Fibroblast of villous mesenchyme (primary cell): ENCODE results near the gene NCOA1. TPM values are rescaled to one million over a fixed set of nuclear protein-coding genes. Genes with fewer than 3 reads are reported as not detected.
A peak's percentile ranks its signal among the peaks of the same experiment; 100 is the strongest.
"Not testable (repeated sequence)": the region's sequence is repeated elsewhere in the genome, so short reads cannot be mapped to it uniquely, and the experiment has no call there.

Experiments
- DNase-seq: peaks from one replicate; pipeline ENCODE4 v3.0.0-alpha.2; 2010; ENCODE audit warnings: low read depth
- H3K4me3 ChIP-seq: 2 replicates; pipeline ENCODE4 v1.5.1; 2011; ENCODE audit warnings: low read depth, mild to moderate bottlenecking, low read length
- CTCF ChIP-seq: IDR thresholded peaks from 2 replicates; pipeline ENCODE4 v1.5.1; 2012; ENCODE audit warnings: low read depth, mild to moderate bottlenecking, low read length; ENCODE audit not compliant: insufficient read depth
- total RNA-seq: library from RNA; depleted of rRNA; stranded (reverse); fragments of >200 nt; gene quantifications from 2 replicates; pipeline ENCODE4 v1.2.3, GENCODE V29; 2012

NCOA1 gene
- total RNA-seq, 1 donor: 19.0 TPM

GRCh38 chr2:24793761-24794435 is 302.8 kb downstream of the NCOA1 start:
- peak; percentile 51 for DNase-seq
- peak overlapping the region; percentile 83 for H3K4me3 ChIP-seq
- TF ChIP-seq CTCF: no peak

GRCh38 chr2:24797644-24798043 is 306.6 kb downstream of the NCOA1 start:
- H3K4me3 ChIP-seq: no peak overlapping the region
- DNase-seq: no peak
- no peak for TF ChIP-seq CTCF

DNA sequence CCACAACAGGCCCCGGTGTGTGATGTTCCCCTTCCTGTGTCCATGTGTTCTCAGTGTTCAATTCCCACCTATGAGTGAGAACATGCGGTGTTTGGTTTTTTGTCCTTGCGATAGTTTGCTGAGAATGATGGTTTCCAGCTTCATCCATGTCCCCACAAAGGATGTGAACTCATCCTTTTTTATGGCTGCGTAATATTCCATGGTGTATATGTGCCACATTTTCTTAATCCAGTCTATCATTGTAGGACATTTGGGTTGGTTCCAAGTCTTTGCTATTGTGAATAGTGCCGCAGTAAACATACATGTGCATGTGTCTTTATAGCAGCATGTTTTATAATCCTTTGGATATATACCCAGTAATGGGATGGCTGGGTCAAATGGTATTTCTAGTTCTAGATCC is 309.4 kb downstream of the NCOA1 start:
- not testable (repeated sequence) for H3K4me3 ChIP-seq, DNase-seq

GRCh38 chr2:24805811-24806660 is 315.0 kb downstream of the NCOA1 start:
- not testable (repeated sequence) for H3K4me3 ChIP-seq, DNase-seq

- TF ChIP-seq CTCF: no peak
- no peak for DNase-seq
Observed at GRCh38 chr2:24806661-24807036, 315.6 kb downstream of the NCOA1 start.

GRCh38 chr2:24809316-24810007 is 318.4 kb downstream of the NCOA1 start:
- TF ChIP-seq CTCF: no peak
- no peak overlapping the region for H3K4me3 ChIP-seq
- DNase-seq: peak; percentile 70

More at GRCh38 chr2:24806661-24807036, 315.6 kb downstream of the NCOA1 start:
- no peak overlapping the region for H3K4me3 ChIP-seq

DNA sequence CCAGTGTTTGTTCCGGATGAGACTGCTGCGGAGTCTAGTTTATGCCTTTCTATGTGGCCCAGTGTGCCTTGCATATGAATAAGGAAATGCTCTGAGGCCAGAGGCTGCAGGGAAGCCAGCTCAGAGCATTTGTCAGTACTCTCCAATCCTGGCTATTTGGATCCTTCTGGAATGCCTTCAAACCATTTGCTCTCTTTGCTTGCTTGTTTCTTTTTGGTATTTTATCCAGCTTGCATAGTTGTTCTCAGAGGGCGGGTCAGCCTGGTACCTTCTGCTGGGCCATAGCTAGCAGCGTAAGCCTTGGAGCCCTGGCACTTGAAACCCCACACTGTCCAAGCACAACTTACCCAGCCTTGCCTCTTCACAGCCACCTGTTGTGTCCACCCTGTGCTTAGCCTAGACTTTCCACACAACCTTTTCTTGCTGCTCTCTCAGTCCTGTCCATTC is 322.7 kb downstream of the NCOA1 start:
- DNase-seq: no peak
- no peak for TF ChIP-seq CTCF
- no peak overlapping the region for H3K4me3 ChIP-seq
